ENCODE data around the gene ITGAD.

DNA sequence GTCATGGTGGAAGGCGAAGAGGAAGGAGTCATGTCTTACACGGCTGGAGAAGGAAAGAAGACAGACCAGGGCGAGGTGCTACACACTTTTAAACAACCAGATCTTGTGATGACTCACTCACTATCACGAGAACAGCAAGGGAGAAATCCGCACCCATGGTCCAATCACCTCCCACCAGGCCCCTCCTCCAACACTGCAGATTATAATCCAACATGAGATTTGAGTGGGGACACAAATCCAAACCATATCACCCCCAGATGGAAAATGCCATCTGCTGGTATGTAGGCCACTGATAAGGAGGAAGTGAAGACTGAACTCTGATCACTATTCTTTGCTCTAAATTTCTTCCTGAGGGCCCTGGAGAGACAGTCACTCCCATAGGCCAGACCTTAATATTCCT is 45.7 kb upstream of the ITGAD start:
- TF ChIP-seq ZNF350 (tag by site-specific recombination; IDR thresholded peaks at IDR 0.05), result no peak
- TF ChIP-seq ZNF114 (tag by site-specific recombination; IDR thresholded peaks at IDR 0.05), result no peak
- TF ChIP-seq, protein P1, sequence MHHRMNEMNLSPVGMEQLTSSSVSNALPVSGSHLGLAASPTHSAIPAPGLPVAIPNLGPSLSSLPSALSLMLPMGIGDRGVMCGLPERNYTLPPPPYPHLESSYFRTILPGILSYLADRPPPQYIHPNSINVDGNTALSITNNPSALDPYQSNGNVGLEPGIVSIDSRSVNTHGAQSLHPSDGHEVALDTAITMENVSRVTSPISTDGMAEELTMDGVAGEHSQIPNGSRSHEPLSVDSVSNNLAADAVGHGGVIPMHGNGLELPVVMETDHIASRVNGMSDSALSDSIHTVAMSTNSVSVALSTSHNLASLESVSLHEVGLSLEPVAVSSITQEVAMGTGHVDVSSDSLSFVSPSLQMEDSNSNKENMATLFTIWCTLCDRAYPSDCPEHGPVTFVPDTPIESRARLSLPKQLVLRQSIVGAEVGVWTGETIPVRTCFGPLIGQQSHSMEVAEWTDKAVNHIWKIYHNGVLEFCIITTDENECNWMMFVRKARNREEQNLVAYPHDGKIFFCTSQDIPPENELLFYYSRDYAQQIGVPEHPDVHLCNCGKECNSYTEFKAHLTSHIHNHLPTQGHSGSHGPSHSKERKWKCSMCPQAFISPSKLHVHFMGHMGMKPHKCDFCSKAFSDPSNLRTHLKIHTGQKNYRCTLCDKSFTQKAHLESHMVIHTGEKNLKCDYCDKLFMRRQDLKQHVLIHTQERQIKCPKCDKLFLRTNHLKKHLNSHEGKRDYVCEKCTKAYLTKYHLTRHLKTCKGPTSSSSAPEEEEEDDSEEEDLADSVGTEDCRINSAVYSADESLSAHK (tag by site-specific recombination; IDR thresholded peaks at IDR 0.05), result no peak
- no peak for TF ChIP-seq ZNF558 (tag by site-specific recombination; IDR thresholded peaks at IDR 0.05)
- no peak for TF ChIP-seq ZNF785 (tag by site-specific recombination; IDR thresholded peaks at IDR 0.05)
- TF ChIP-seq, protein P2, sequence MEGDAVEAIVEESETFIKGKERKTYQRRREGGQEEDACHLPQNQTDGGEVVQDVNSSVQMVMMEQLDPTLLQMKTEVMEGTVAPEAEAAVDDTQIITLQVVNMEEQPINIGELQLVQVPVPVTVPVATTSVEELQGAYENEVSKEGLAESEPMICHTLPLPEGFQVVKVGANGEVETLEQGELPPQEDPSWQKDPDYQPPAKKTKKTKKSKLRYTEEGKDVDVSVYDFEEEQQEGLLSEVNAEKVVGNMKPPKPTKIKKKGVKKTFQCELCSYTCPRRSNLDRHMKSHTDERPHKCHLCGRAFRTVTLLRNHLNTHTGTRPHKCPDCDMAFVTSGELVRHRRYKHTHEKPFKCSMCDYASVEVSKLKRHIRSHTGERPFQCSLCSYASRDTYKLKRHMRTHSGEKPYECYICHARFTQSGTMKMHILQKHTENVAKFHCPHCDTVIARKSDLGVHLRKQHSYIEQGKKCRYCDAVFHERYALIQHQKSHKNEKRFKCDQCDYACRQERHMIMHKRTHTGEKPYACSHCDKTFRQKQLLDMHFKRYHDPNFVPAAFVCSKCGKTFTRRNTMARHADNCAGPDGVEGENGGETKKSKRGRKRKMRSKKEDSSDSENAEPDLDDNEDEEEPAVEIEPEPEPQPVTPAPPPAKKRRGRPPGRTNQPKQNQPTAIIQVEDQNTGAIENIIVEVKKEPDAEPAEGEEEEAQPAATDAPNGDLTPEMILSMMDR (tag by site-specific recombination; IDR thresholded peaks at IDR 0.05), result no peak
- TF ChIP-seq ZNF530 (tag by site-specific recombination; IDR thresholded peaks at IDR 0.05; ENCODE audit: low read depth), result no peak
- no peak for TF ChIP-seq ZBTB7A (tag by site-specific recombination; IDR thresholded peaks at IDR 0.05; ENCODE audit: low read depth)
- TF ChIP-seq GFI1B (tag by site-specific recombination; IDR thresholded peaks at IDR 0.05), result no peak
- TF ChIP-seq ZNF768 (tag by site-specific recombination; IDR thresholded peaks at IDR 0.05), result no peak
- TF ChIP-seq, protein P3, sequence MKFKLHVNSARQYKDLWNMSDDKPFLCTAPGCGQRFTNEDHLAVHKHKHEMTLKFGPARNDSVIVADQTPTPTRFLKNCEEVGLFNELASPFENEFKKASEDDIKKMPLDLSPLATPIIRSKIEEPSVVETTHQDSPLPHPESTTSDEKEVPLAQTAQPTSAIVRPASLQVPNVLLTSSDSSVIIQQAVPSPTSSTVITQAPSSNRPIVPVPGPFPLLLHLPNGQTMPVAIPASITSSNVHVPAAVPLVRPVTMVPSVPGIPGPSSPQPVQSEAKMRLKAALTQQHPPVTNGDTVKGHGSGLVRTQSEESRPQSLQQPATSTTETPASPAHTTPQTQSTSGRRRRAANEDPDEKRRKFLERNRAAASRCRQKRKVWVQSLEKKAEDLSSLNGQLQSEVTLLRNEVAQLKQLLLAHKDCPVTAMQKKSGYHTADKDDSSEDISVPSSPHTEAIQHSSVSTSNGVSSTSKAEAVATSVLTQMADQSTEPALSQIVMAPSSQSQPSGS (tag by site-specific recombination; IDR thresholded peaks at IDR 0.05; ENCODE audit: low read depth), result no peak
